GM18858 (cell line): ENCODE data around the gene DOK6.
"Not testable (repeated sequence)": the region's sequence is repeated elsewhere in the genome, so short reads cannot be mapped to it uniquely, and the experiment has no call there.

Experiments used
- ATAC-seq: cut with Tn5 transposase; IDR thresholded peaks from one replicate; pipeline ENCODE4 v1.9.1; 2021; ENCODE audit not compliant: unreplicated experiment

The DOK6 gene

DNA sequence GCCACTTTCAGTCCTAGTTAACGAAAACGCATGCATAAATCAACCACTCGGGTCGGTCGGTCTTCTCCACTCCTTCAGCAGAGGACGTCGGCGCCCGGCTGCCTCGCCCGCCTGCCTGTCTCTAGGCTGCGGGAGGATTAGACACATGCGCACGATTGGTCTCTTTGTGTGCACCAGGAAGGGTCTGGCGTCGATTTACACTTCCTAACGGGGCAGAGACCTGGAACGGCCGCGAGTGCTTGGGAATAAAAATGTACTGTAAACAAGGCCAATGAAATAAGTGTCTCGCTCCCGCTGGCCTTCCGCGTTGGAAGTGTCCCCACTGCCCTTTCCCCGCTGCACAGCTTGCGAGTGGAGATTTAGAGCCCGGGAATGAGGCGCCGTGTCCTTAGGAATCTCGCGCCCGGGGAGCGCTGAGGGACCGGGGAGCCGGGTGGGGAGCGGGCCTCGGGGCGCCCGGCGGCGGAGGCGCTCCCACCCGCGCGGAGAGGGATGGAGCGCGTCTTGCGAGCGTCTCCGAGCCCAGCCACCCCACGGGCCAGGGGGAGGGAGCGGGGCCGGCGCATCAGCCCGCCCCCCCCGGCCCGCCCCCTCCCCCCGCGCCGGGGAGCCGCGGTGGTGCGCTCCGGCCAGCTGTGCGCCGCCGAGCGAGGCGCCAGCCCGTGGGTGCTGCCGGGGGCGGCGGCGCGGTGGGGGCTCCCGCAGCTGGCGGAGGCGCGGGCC lies at the start of gene DOK6:
TSS of gene DOK6 (plus strand) at position 636 of the 723 bp plus-strand sequence.
- ATAC-seq: no peak

DNA sequence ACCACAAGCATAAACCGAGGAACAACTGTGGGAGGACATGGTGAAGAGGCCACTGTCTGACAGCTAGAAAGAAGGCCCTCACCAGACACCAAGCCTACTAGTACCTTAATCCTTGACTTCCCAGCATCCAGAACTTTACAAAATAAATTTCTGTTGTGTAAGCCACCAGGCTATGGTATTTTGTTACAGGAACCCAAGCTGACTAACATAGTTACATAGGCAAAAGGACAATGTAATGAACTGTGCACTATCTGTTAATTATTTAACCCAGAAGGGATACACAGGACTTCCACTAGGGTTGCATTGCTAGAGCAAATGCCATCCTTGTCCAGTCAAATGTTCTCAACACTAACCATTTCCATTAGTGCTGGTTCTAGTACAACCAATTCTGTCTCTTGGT lies 47.7 kb upstream of the DOK6 start:
- ATAC-seq: no peak

GRCh38 chr18:69357590-69357989 lies 43.1 kb upstream of the DOK6 start:
- ATAC-seq: no peak

GRCh38 chr18:69358212-69358895 lies 42.3 kb upstream of the DOK6 start:
- no peak for ATAC-seq

DNA sequence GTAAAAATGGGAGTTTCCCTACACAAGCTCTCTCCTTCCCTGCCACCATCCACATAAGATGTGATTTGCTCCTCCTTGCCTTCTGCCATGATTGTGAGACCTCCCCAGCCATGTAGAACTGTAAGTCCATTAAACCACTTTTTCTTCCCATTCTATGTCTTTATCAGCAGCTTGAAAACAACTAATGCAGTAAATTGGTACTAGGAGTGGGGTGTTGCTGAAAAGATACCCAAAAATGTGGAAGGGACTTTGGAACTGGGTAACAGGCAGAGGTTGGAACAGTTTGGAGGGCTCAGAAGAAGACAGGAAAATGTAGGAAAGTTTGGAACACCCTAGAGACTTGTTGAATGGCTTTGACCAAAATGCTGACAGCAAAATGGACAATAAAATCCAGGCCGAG lies 40.9 kb upstream of the DOK6 start:
- not testable (repeated sequence) for ATAC-seq

- ATAC-seq: no peak
Observed at GRCh38 chr18:69364930-69365329, 35.8 kb upstream of the DOK6 start.

DNA sequence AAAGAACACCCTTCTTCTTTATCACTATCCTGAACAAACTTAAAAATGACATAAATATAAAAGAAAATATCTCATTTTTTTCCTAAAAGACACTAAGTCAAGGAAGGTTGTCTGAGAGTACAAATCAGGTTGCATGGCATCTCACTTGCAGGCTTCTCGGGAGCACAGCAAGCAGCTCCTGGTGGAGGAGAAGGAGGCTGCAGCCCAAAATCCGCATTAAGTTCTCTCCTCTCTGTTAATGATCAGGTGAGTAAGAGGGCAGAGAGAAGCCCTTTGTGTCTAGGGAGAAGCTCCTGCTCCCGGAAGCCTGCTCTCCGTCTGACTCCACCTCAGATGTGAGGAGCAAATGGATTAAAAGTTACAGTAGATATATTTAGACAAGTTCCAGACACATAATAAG lies 35.0 kb upstream of the DOK6 start:
- ATAC-seq: no peak

DNA sequence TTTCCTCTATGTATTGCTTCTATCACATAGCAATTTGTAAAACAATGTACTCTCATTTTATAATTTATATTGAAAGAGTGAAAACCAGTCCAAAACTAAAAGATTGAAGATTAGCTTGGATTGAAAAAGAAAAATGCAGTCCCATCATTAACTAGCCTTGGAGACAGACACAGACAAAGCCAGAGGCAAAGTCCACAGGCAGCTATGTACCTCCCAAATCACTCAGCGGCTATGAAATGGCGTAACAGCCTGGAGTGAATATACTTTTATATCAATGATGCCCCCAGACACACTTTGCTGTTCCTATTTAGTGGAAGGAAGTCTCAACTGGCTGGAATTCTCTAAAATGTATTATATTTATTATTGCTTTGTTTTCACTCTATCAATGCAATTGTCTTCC lies 33.6 kb upstream of the DOK6 start:
- ATAC-seq: no peak

GRCh38 chr18:69371729-69372128 lies 29.0 kb upstream of the DOK6 start:
- ATAC-seq: no peak

GRCh38 chr18:69380324-69380723 lies 20.4 kb upstream of the DOK6 start:
- no peak for ATAC-seq

DNA sequence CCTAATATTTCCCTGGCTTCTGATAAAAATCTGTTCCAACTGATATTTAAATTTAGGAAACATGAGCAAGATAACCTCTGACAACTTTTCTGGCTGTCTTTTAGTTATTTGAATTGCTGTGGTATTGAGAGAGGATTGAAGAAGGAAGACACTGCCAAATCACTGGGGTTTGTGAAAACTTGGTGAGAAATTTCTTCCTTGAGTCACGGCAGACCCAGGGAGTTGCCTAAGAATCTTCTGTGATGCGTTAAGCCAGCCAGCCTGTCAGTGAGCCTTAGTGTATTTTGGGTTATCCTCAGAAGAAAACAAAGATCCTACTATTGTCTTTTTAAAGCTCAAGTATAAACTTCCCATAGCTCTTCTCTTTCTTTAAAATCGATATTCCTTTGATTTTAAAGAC lies 17.5 kb upstream of the DOK6 start:
- ATAC-seq: no peak

DNA sequence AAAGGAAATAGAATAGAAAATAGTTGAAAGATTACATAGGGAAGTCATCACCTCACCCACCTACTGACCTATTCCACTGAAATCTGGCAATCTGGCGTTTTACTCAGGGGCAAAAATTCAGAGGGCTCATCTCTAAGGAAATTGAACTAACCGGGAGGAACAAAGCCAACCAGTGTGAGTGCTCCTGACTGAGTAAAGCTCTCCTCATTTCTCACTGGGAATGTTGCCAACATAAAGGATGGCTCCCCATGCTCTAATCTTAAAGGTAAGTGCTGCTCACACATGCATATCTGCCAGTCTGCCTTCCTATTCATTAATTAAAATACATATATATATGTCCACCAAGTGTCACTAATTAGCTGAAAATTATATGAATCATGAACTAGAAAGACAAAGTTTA lies 13.5 kb upstream of the DOK6 start:
- no peak for ATAC-seq

- ATAC-seq: no peak
Observed at GRCh38 chr18:69388222-69388621, 12.5 kb upstream of the DOK6 start.

DNA sequence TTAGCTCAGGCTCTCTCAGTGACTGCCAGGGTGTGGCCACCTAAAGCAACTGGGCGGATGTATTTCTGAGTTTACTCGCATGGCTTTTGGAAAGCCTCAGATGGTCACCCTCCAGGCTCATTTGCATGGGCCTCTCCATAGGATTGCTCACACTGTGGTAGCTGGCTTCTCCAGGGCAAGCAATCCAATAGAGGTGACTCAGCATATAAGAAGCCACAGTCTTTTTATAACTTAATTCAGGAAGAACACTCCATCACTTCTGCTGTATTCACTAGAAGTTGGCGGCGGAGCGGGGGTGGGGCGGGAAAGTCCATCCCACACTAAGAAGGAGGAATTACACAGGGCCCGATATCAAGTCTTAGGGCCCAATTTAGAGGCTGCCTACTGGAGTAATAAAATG lies 3.6 kb upstream of the DOK6 start:
- no peak for ATAC-seq

- ATAC-seq: no peak
Observed at GRCh38 chr18:69399253-69399652, 1.4 kb upstream of the DOK6 start.

DNA sequence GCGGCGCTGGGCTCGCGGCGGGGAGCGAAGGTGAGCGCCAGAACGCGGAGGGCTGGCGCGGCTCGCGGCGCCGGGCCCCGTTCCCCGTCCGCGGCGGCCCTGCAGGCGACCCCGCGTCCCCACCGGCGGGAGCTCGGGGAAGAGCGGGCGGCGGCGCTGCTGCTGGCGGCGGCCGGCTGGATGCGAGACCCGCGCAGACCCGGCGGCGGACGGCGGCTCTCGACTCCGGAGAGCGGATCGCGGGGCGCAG lies 213 bp downstream of the DOK6 start:
- ATAC-seq: no peak

DNA sequence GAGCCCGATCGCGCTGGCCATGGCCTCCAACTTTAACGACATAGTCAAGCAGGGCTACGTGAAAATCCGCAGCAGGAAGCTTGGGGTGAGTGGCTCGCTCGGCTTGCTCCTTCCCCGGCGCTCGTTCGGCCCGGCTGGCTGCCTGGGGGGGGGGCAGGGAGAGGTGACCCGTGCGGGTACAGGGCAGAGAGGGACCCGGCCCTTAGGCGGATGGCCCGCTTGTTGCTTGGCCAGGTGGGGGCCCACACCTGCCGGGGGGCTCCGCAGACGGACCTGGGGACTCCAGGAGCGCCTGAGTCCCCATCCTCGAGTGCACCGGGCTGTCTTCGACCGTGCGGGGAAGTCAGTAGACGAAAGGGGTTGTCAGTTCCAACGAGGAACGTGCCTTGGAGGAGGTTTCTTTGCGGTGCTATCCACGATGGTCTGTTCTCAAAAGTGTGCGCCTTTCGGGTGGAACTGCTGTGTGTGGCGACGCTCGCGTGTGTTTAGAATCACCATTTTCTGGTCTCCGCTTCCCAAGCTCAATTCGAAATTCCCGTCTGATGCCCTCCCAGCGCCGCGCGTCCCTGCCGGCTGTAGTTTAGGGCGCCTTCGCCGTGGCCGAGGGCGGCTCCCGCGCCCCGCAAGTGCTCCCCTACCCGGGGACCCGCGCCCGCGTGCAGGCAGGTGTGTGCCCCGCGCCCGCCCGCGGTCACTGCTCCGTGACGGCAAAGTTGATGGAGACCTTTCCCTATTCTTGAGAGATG lies 711 bp downstream of the DOK6 start:
- ATAC-seq: no peak

- ATAC-seq: no peak
Observed at GRCh38 chr18:69401972-69402532, 1.4 kb downstream of the DOK6 start.

GRCh38 chr18:69402533-69402989 lies 1.9 kb downstream of the DOK6 start:
- ATAC-seq: no peak

- no peak for ATAC-seq
Observed at GRCh38 chr18:69408522-69408921, 7.8 kb downstream of the DOK6 start.

DNA sequence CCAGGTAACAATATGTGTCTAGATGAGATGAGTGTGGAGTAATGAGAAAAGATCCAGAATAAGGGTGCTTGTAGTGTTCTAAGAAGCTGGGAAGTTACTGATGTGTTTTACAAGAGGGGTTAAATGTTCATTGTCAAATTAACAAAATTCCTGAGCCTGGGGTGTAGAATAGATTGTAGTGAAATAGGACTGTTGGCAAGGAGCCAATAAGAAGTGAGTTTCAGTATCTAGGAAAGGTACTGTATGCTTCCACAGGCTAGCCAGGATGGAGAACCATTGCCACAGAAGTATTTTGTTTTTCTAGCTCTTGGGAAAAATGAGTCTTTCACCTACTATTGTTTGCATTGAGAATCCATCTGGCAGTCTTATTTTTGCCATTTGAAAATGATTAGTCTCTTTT lies 10.5 kb downstream of the DOK6 start:
- ATAC-seq: no peak

- no peak for ATAC-seq
Observed at GRCh38 chr18:69414184-69414583, 13.5 kb downstream of the DOK6 start.
